Stimulated activated CD8-positive, alpha-beta memory T cell treated with anti-CD3 and anti-CD28 coated beads, Interleukin-4, amount 100 ng/mL, for 4 hours (primary cell): ENCODE measurements around the gene SNX25.
A peak's percentile ranks its signal among the peaks of the same experiment; 100 is the strongest.

Experiments used
- DNase-seq, 2 donors: peaks; one replicate each; pipeline ENCODE4 v3.0.0-alpha.2; 2020; ENCODE audit warnings: low read depth in 2 of 2, low spot score in 1 of 2

SNX25 gene

DNA sequence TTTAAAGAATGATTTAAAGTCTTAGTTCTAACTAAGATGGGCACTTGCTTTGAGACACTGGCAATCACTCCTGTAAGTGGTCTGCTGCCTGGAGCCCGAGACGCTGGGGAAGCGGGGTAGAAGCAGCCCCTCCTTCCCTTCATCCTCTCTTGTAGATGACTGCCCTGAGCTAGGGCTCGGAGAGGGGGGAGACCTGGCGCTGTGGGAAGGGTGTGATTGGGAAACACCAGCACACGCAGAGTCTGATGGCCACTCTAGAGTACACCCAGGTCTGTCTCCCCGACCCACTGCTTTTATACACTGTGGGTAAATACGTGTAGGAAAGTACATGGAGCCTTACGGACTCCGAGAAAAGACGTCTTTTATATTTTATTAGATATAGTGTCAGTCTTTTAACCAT lies 162.3 kb downstream of the SNX25 start:
- no peak for DNase-seq

DNA sequence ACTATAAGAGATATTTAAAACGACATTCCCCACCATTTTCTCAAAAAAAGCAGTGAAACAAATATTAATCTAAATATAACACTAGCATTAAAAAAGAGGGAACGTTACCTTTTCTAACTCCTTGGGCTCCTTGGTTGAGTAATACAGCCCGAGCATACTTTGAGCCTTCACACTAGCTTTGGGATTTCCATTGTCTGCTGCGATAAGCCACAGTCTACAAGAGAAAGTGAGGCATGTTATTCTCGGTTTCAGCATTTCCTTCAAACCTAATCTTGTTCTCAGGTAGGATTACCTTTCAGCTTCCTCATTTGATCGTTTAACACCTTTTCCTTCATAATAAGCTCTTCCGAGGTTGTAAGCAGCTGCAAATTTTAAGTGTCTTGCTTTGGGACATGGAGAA lies 164.6 kb downstream of the SNX25 start:
- DNase-seq = no peak

DNA sequence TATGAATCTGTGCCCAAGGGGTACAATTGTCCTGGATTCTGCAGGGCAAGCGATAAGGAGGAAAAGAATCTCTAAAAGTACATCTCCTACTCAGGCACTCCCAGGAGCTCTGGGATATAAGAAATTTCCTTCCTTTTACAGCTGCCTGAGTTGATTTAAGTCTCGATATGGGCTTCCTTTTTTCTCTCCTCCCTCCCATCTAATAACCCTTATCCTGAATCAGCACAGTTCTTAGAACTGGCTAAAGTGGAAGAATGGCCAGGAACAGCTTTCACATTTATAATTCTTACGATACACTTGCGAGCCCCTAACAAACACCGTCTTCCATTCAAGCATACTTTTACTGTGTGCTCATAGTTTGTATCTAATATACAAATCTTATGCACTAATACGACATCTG lies 165.2 kb downstream of the SNX25 start:
- DNase-seq = no peak

DNA sequence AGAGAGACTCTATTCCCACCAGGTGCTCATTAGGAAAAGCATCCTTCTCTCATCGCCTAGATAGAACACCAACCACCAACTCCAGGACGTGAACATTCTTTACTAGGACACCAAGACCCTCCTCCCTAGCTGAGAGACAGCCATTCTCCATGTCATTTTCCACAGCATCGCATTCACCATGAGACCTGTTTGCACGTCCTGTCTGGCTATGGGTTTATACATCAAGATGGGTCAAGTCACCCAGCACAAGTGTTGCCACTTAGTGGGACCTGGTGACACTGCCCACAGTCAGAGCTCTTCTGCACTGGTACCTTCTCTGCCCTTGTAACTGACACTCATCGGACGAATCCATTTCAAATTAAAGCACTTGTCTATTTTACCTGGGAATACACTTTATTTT lies 168.9 kb downstream of the SNX25 start:
- DNase-seq = no peak

DNA sequence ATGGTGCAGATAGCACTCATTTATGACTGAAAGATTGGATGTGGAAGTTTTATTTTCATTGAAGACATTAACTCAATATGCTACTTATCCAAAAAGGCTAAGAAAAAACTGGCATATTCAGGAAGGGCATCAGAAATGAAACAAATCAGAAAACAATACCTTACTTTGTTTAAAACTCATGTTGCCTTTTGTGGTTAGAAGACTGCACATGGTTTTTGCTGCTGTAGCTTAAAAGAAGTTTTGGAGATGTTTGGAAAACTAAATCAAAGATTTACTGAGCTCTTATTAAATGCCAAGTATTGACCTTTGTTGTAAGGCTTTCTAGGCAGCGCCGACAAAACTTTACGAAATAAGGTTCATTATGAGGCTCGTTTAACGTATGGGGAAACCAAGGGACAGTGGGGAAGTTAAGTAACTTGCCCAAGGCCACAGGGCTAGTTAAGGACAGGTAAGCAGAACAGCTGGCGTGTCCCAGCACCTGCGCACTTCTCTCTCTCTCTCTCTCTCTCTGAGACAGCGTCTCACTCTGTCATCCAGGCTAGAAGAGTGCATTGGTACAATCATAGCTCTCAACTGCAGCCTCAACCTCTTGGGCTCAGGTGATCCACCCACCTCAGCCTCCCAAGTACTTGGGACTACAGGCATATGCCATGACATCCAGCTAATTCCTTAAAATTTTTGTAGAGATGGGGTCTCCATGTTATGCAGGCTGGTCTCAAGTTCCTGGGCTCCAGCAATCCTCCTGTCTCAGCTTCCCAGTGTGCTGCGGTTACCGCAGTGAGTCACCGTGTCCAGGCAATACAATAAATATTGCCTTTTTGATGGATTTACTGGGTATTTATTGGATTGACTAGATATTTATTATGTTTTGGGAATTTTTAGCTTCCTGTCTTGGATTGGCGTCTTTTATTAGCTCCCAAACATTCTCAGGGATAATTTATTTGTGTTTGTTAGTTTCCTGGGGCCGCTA lies 170.2 kb downstream of the SNX25 start:
- no peak for DNase-seq

DNA sequence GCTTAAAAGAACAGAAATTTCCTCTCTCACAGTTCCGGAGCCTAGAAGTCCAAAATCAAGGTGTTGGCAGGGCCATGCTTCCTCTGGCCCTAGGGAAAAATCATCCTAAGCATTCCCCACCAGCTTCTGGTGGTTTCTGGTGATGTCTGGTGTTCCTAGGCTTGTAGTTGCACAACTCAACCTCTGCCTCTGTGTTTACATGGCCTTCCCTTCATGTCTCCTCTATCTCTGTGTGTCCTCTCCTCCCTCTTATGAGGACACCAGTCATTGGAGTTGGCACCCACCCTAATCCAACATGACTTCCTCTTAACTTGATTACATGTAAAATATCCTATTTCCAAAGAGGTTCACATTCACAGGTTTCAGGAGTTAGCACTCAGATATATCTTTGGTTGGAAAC lies 170.9 kb downstream of the SNX25 start:
- DNase-seq = no peak

DNA sequence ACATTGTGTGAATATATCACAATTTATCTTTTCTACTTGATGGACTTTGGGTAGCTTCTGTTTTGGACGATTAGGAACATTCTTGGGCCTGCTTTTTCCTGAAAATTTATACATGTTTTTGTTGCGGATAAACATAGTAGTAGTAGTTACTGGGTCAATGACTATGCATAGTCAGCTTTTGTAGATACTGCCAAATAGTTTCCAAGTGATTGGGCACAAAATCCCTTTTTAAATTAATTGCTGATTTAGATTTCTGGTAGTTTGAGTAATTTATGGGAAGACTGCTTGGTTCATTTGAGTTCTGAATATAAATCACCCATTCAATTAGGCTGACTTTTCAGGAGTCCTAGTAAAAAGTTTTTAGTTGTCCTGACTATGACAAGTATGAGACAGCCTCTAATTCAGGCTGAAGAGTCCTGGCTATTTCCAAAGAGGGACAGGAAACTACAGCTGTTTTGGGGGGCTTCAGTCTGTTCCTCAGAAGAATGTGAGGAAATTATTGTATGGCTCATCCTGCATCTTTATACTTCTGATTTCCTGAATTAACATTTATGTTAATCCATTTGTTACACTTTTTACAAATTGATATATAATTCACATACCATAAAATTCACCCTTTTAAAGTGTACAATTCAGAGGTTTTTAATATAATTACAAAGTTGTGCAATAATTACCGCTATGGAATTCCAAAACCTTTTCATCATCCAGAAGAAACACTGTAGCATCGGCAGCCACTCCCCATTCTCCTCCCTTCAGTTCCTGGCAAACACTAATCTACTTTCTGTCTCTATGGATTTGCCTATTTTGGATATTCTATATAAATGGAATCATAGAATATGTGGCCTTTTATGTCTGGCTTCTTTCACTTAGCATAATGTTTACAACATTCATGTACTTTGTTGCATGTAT lies 172.1 kb downstream of the SNX25 start:
- no peak for DNase-seq

DNA sequence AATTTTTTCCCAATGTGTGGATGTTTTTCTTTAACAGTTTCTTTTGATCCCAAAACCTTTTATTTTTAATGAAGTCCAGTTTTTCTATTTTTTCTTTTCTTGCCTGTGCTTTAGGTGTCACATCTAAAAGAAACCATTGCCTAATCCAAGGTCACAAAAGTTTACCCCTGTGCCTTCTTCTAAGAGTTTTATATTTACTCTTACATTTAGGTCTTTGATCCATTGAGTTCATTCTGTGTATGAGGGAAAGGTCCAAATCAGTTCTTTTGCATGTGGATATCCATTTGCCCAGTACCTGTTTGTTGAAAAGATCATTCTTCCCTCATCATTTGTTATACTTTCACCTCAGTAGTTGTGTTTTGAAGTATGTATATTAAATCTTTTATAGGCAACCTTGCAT lies 173.4 kb downstream of the SNX25 start:
- DNase-seq = no peak

DNA sequence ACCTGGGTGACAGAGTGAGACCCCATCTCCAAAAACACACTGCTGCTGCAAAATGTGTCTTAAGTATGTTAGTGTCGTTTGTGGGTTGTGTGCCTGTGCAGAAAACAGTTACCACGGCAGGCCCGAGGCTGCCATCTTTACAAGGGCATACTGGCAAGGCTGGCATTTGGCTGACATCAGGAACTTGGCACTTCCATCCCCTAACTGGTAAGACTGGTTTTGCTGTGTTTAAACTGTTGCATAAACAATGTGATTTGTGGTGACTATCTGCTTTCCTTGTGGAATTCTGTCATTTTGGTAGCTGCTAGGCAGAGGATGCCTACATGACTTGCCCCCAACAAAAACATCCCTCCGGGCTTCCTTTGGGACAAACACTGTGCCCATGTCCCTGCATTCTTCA lies 174.1 kb downstream of the SNX25 start:
- no peak for DNase-seq

DNA sequence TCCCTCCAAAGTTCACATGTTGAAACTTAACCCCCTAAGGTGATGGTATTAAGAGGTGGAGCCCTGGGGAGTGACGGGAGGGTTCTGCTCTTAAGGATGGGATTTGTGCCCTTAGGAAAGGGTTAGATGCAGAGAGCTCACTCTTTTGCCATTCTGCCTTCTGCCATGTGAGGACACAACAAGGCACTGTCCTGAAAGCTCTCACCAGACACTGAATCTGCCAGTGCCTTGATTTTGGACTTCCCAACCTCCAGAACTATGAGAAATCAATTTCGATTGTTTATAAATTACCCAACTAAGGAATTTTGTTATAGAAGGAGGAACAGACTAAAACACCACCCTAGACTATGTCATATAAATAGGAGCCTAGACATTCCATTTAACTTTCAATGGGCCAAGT lies 174.7 kb downstream of the SNX25 start:
- no peak for DNase-seq

DNA sequence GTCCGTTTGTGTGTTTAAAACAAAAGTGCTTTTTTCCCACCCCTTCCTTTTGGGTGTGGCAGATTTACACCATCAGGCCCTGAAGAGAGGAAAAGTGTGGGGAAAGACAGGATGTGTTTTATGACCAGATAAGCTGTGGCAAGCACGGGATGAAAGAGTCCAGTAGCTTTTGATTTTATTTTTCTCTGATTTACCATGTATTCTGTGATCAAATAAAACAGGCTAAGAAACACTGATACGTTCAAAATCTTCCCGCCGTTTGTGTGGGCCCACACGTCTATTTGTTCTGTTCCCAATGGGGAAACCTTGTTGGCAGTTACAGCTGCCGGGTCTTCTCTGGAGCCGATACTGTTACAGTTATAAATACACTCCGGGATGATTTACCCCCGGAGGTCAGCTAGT lies 175.5 kb downstream of the SNX25 start:
- DNase-seq = no peak

DNA sequence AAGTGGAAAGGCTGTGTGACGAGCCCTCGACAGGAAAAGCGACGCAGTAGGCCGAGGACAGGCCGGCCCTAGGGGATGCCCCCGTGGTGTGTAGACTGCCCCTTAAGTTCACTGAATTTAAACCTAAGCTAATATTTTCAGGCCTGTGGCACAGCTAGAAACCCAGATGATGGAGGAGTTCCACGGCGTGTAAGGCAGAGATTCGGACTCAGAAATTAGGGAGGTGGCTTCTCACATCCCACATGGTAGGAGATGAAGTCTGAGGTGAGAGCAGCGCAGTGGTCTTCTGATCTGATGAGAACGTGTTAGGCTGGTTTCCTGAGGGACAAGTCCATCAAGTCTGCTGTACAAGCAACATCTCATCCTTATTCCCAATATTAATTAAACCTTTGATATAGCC lies 178.6 kb downstream of the SNX25 start:
- DNase-seq = no peak

DNA sequence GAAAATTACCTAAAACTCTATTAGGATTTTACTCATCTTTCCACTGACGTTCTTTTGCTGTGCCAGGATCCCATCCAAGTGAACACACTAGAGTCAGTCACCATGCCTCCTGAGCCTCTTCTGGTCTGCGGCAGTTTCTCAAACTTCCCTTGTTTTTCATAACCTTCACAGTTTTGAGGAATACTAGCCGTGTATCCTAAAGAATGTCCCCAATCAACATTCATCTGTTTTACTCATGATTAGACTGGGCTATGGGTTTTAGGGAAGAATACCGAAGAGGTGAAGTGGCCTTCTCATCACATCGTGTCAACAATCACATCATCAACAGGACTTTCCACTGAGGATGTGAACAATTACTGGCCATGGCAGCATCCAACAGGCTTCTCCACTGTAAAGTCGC lies 181.5 kb downstream of the SNX25 start:
- DNase-seq = no peak

DNA sequence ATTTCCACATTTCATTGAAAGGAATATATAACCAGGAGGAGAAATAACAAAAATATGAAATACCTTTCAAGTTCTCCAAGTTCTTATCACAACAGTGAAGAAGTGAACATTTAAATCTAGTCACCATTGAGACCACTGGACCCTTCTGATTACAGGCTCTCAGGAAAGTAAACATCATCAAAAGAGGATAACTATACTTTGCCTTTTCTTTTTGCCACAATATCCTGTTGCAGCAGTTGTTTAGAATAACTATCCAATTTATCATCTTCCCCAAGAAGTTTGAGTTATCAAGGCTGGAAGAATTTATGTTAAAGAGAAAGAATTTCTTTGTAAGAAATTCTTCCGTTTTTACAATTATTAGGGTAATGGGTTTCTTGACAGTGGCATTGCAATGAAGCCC lies 182.8 kb downstream of the SNX25 start:
- DNase-seq = no peak

DNA sequence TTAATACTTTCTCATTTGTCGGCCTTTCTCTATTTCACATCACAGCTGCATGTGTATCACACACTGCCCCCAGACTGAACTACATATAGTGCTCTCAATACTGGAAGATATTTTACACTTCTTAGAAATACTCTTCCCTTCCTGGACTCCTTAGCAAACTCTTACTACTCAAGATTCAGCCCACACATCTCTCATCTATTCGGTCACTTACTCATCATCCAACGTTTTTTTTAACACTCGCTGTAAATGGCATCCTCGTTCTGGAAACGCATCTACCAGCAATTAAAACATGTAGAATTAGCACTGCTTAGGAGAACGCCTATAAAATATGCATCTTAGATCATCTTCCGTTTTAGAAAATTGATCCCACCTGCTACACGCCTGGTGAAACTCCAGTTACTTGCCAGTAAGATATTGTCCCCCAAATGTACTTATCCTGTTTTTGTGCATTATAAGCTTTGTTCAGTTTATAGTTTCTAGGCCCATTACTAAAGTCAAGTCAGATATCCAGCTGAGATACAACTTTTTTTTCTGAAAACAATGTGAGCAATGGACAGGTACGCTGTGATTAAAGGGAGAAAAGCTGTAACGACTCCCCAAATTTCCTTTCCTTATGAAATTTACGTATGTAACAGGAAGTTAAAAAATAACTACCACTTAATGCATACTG lies 185.3 kb downstream of the SNX25 start:
- DNase-seq = no peak

DNA sequence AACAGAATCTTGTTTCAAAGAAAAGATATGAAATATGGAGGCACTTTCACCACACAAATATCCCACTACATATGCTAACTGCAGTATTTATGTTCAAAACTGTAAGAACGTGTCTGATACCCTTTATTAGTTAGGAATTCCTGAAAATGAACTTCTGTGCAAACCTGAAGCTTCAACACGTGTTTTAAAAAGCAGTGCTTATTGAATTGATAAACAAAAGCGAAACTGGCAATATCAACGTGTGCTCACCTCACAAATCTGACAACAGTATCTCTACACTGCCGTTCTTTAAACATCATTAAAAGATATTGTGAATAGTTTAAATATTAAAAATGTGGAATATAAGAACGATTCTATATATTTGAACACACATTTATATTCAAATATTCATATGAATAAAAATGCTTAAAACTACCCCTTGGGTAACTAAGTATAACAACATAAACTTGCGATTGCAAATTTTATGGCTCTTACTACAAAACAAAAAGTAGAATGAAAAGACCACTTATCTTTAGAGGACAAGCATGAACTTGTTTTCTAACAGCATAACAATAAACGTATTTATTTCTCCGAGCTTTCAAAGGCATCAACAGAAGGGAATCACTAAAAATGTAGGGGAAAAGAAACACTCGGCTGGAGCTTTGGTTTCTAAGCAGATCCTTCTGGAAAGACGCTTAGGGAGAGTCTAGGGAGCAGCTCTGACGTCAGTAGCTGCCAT lies 186.0 kb downstream of the SNX25 start, which contains the start of gene LRP2BP:
Gene LRP2BP (minus strand): TSS at position 687 of the 718 bp plus-strand sequence. CDS start 17,738 bp downstream, outside the sequence.
- DNase-seq = no peak

DNA sequence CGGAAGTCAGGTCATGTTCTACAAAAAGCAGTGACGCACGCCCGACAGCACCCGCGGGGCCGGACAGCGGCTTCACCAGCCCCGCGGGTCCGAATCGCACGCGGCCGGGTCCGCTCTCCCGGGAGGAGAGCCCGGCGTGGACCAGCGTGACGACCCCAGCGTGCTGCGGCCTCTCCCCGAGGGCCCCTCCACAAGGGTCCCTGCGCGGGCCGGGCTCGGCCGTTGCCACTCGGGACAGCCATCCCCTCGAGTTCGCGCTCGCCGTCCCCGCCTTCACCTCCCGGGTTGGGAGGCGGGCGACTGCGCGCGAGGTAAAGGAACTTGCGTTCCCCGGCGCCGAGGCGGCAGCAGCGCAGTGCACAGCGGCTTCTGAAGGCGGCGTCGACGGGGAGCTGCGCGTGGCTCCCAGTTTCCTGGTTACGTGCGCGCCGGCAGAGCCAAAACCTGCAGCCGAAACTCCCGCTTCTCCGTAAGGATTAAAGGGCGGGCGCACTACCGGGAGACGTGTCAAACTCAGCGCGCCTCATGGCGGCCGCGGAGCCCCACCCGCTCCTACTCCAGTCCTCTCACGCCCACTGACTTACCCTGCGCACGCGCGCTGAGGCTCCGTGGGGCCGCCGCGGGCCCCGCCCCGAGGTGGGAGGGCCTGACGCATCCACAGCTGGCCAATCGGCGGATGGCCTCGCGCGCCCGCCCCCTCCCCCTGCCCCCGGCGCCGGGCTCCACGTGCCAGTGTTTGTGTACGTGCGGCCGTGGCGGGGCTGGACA lies 186.7 kb downstream of the SNX25 start:
- DNase-seq = peak; percentile 89 to 93

DNA sequence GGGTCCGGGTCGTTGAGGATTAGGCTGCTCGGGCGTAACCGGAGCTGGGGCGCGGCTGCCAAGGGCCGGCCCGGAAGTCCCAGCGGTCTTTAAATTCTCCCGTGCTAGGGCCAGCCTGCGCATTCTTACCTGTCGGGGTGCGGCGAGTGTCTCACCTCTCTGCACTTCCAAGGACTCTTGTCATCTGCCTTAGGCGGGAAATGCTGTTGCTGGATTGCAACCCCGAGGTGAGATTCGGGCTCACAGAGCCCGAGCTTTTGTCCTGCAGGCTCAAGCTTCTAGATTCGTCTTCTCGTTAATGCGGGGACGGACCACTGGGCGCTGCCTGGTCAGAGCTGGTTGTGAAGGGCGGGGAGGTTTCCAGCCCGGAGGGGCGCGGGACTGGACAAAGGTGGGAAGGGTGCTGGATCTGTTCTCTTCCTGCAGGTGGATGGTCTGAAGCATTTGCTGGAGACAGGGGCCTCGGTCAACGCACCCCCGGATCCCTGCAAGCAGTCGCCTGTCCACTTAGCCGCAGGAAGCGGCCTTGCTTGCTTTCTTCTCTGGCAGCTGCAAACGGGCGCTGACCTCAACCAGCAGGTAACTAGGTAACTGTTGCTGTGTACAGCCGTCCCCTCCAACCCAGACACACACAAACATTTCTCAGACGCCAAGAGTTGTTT lies 187.5 kb downstream of the SNX25 start, which contains the start of gene ANKRD37:
Gene ANKRD37 (plus strand): TSS at position 118 of the 662 bp plus-strand sequence. CDS start 83 bp downstream, at position 201.
- DNase-seq = no peak

DNA sequence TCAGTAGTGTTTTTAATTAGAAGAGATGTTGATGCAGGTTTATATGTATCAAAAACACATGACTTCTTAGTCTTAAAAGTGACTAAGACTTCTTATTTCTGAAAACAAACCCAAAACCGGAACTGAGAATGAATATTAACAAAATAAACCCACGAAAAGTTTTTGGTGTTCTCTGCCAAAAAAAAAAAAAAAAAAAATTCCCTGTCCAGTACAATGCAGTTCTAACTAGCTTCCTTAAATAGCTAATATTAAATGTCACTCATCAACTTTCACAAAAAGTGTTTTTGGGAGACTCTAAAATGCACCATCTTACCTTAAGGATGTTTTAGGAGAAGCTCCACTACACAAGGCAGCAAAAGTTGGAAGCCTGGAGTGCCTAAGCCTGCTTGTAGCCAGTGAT lies 189.2 kb downstream of the SNX25 start:
- DNase-seq = no peak
